Pulmonary artery endothelial cell (primary cell): ENCODE results near the gene LCE2A. TPM values are rescaled to one million over a fixed set of nuclear protein-coding genes. Genes with fewer than 3 reads are reported as not detected.
"Not testable (repeated sequence)": the region's sequence is repeated elsewhere in the genome, so short reads cannot be mapped to it uniquely, and the experiment has no call there.

ENCODE experiments used
- DNase-seq: peaks from one replicate; pipeline ENCODE4 v3.0.0-alpha.2; 2011; ENCODE audit warnings: low read depth, low spot score
- total RNA-seq: library from RNA; depleted of rRNA; stranded (reverse); fragments of >200 nt; gene quantifications from 2 replicates; pipeline ENCODE4 v1.2.3, GENCODE V29; 2014

LCE2A gene, protein sequence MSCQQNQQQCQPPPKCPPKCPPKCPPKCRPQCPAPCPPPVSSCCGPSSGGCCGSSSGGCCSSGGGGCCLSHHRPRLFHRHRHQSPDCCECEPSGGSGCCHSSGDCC
- not detected in 2 replicates for total RNA-seq

DNA sequence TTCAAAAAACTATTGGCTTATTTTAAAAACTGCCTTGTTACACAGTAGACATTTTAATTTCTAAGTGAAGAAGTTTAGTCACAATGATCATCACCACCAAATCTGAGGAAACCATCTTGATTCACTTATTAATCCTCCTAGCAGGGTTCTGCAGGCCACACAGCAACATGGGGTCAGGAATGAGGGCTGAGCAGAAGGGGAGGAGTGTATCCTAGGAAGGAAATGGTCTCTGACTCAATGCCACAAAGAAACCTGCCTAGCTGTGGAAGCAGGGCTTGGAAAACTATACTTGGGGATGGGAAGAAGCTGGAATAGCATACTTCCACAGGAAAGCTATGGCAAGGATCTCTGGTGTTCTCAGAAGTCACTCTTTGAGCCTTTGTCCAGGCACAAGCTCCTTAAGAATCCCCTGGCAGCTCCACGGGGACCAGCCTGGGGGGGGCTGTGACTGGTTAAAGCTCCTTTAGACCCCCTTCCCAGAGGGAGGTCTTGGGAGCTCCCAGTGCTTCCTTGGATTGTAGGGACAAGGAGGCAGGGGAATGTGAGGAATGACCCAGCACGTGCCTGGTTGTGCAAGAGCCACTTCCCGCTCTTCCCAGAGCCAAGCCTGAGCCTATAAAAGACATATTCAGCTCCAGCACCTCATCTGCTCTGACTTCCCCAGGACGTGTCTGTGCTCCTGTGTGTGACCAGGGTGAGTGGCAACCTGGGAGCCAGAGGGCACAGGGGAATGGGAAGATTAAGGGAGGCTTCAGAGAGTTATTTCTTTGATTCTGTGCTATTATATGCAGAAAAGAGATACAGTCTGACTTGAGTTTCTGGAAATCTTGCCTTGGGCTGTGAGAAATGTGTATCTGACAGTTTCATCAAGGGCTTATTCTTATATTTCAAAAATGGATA, at the start of gene LCE2A:
TSS of gene LCE2A (plus strand) at position 645 of the 900 bp plus-strand sequence. CDS start 557 bp downstream, outside the sequence.
- DNase-seq = no peak

DNA sequence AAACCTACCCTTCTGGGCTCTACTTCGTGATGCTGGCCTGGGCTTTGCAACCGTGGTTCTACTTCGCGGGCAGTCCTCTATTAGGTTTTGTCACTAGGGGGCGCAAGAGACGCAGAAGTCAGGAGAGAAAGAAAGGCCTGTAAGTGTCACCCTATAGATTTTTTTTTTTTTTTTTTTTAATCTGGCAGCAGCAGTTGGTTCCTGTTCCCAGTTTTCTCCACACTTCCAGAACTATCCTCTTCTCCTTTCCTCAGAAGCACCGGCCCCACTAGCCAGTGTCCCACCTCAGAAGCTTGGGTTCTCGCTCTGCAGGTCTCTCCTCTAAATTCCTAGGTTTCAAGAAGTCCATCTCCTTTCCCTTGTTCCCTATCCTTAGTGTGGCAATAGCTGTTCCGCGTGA, 44.0 kb upstream of the LCE2A start:
- peak; percentile 1 for DNase-seq

DNA sequence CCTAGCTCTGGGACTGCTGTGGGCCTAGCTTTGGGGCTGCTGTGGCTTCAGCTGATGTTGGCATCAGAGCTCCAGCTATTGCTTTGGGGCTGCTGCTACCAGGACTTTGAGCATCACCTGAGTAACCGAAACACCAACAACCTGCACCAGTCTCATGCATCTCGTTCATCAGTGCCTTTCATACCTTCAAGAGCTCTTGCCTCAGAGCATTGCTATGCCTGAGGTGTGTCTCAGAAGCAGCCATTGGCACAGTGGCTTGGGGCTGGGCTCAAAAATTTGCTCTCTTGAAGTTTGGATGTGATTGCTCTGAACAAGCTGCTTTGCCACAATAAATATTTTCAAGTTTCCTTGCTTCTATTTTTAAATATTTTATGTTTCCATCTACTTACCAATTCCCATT, 41.7 kb upstream of the LCE2A start:
- no peak for DNase-seq

DNA sequence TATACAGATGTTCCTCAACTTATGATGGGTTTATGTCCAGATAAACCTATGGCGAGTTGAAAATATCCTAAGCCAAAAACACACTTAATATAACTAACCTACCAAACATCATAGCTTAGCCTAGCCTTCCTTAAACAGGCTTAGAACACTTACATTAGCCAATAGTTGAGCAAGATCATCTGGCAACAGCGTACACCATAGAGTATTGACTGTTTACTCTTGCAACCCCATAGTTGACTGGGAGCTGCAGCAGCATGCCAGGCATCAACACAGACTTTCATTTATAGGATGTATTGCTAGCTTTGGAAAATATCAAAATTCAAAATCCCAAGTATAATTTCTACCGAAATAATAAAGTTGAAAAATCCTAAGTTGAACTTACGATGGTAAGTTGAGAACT, 40.5 kb upstream of the LCE2A start:
- DNase-seq = no peak

GRCh38 chr1:152658649-152659048, 39.5 kb upstream of the LCE2A start:
- DNase-seq = no peak

DNA sequence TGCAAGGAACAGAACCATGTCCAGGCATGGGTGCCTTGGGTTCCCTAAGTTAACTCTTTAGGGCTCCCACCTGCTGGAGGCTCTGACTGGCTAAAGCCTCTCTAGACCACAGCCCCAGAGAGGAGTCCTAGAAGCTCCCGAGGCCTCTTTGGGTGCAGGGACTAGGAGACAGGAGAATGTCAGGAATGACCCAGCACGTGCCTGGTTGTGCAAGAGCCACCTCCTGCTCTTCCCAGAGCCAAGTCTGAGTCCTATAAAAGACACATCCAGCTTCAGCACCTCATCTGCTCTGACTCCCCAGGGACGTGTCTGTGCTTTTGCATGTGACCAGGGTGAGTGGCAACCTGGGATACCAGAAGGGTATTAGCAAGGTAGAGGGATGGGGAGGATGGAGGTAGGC, 35.0 kb upstream of the LCE2A start, which contains the start of gene LCE2D:
TSS of gene LCE2D (plus strand) at position 283 of the 400 bp plus-strand sequence. CDS start 726 bp downstream, outside the sequence.
- no peak for DNase-seq

- not testable (repeated sequence) for DNase-seq
Observed at GRCh38 chr1:152666171-152666570, 32.0 kb upstream of the LCE2A start.

DNA sequence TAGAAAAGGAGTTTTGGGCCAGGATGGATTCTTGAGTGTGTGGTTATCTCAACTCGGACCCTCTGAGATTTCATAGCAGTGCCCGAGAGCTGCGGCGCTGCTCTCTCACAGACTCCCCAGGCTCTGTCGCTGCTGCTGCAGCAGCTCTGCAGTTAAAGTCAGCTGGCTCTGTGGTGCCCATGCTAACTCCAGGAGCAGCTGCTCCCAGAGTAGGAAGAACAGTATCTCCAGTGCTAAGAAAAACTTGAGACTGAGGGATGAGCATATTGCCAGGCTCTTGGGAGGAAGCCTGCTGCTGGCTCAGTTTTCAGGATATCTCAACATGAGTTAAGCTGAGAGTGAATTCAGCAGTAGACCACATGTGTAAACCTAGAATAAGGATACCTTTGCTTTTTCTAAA, 30.5 kb upstream of the LCE2A start:
- no peak for DNase-seq

GRCh38 chr1:152673016-152673415, 25.1 kb upstream of the LCE2A start:
- DNase-seq = no peak

- DNase-seq = not testable (repeated sequence)
Observed at GRCh38 chr1:152674983-152675382, 23.2 kb upstream of the LCE2A start, which contains the start of gene LCE2C. Gene LCE2C, plus strand, starts transcription at chr1:152675279. Its CDS starts 737 bp downstream, at chr1:152676016.

DNA sequence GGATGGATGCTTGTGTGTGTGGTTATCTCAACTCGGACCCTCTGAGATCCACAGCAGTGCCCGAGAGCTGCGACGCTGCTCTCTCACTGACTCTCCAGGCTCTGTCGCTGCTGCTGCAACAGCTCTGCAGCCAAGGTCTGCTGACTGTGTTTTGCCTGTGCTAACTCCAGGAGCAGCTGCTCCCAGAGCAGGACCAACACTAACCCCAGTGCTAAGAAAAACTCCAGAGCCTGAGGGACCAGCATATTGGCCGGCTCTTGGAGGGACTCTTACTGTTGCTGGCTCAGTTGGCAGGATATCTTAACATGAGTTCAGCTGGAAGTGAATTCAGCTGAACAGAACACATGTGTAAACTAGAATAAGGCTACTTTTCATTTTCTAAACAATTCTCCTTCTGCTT, 18.7 kb upstream of the LCE2A start:
- DNase-seq = no peak

GRCh38 chr1:152681616-152682015, 16.5 kb upstream of the LCE2A start:
- no peak for DNase-seq

- no peak for DNase-seq
Observed at GRCh38 chr1:152683846-152684245, 14.3 kb upstream of the LCE2A start.

GRCh38 chr1:152685823-152686222, 12.3 kb upstream of the LCE2A start, which contains the start of gene LCE2B:
Gene LCE2B, plus strand, starts transcription at chr1:152686123. Its CDS starts 721 bp downstream, at chr1:152686844.
- not testable (repeated sequence) for DNase-seq

GRCh38 chr1:152699746-152700145, 1.6 kb downstream of the LCE2A start:
- DNase-seq = no peak

DNA sequence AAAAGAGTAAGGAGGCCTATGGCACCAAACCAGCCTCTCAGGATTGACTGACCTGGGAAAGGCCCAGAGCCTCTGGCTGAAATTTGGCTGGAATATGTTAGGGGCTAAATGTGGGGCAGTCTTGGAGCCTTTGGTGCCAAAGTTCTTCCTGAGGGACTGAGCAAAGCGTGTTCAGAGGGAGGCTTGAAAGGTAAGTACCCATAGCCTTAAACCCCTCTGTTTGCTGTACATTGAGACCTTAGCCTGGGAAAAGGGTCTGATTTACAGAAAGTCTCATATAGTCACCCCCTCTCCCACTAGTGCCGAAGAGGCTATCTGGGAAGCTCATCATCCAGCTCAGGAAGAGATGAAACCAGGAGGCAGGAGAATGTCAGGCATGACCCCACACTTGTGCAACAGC, 9.7 kb downstream of the LCE2A start, which contains the start of gene LCE4A:
TSS of gene LCE4A (plus strand) at position 301 of the 400 bp plus-strand sequence. CDS start 916 bp downstream, outside the sequence.
- no peak for DNase-seq

GRCh38 chr1:152718238-152718637, 20.1 kb downstream of the LCE2A start:
- no peak for DNase-seq

DNA sequence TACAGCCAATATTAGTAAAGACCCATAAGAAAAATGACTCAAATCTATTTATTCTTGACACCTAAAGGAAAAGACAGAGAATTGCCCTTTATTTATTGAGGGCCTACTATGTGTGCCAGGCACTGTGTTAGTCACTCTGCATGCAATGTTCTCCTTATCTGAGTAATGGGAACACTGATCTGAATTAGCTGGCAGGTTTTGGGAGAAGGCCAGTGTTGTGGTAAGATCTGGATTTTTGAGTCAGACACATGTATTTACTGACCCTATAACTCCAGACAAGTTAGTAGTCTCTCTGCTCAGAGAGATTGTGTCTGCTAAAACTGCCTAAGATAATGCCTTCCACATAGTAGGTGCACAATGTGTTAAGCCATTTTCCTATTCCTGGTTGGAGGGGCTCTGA, 27.1 kb downstream of the LCE2A start:
- no peak for DNase-seq

GRCh38 chr1:152728986-152729385, 30.8 kb downstream of the LCE2A start:
- DNase-seq = no peak

GRCh38 chr1:152735648-152736047, 37.5 kb downstream of the LCE2A start:
- DNase-seq = no peak

GRCh38 chr1:152737997-152738396, 39.9 kb downstream of the LCE2A start:
- DNase-seq = no peak

GRCh38 chr1:152739841-152740240, 41.7 kb downstream of the LCE2A start:
- DNase-seq = no peak
